Epithelial cell of proximal tubule (primary cell): ENCODE results near the gene ACD. TPM values are rescaled to one million over a fixed set of nuclear protein-coding genes. Genes with fewer than 3 reads are reported as not detected.

Source experiments
- DNase-seq: peaks from one replicate; pipeline ENCODE4 v3.0.0-alpha.2; 2011; ENCODE audit warnings: low read depth
- H3K4me3 ChIP-seq: 2 replicates; pipeline ENCODE4 v1.5.1; 2011; ENCODE audit warnings: low read depth, mild to moderate bottlenecking, low read length
- CTCF ChIP-seq: conservative IDR thresholded peaks from 2 replicates; pipeline ENCODE4 v1.5.1; 2012; ENCODE audit warnings: low read depth, mild to moderate bottlenecking, low read length
- total RNA-seq: library from RNA; depleted of rRNA; stranded (reverse); fragments of >200 nt; gene quantifications from 2 replicates; pipeline ENCODE4 v1.2.3, GENCODE V29; 2015

ACD gene
- total RNA-seq, 1 donor from 2014 or later = 71.6 TPM

- H3K4me3 ChIP-seq = no peak overlapping the region
- DNase-seq = no peak
- no peak for TF ChIP-seq CTCF
Measured at GRCh38 chr16:67683767-67684166, 23.7 kb upstream of the ACD start.

- H3K4me3 ChIP-seq = no peak overlapping the region
- DNase-seq = no peak
- no peak for TF ChIP-seq CTCF
Measured at GRCh38 chr16:67679935-67680897, 20.2 kb upstream of the ACD start.

- no peak for TF ChIP-seq CTCF
- no peak overlapping the region for H3K4me3 ChIP-seq
- no peak for DNase-seq
Measured at GRCh38 chr16:67678354-67679023, 18.4 kb upstream of the ACD start.

GRCh38 chr16:67677712-67678111 lies 17.7 kb upstream of the ACD start:
- no peak for TF ChIP-seq CTCF
- no peak for DNase-seq

GRCh38 chr16:67676939-67677338 lies 16.9 kb upstream of the ACD start:
- TF ChIP-seq CTCF = no peak
- no peak for DNase-seq
- H3K4me3 ChIP-seq = no peak overlapping the region

More at GRCh38 chr16:67677712-67678111, 17.7 kb upstream of the ACD start:
- no peak overlapping the region for H3K4me3 ChIP-seq

- no peak for TF ChIP-seq CTCF
- H3K4me3 ChIP-seq = no peak overlapping the region
- no peak for DNase-seq
Measured at GRCh38 chr16:67676516-67676915, 16.5 kb upstream of the ACD start.

GRCh38 chr16:67675999-67676398 lies 15.9 kb upstream of the ACD start:
- TF ChIP-seq CTCF = no peak
- no peak overlapping the region for H3K4me3 ChIP-seq

More at GRCh38 chr16:67675999-67676398, 15.9 kb upstream of the ACD start:
- no peak for DNase-seq
